HepG2 (cell line): ENCODE results near the gene MAPK1. TPM values are rescaled to one million over a fixed set of nuclear protein-coding genes. Genes with fewer than 3 reads are reported as not detected.
A peak's percentile ranks its signal among the peaks of the same experiment; 100 is the strongest.

Experiments used
- FOXJ3 ChIP-seq: sonication (generic); formaldehyde crosslinking; IDR thresholded peaks from 2 replicates; pipeline ENCODE4 v1.4.0; 2020; ENCODE audit warnings: missing genetic modification reagents, mild to moderate bottlenecking, borderline replicate concordance
- FOXP1 ChIP-seq, 2 experiments: fragments of 450-650 bp in 1 of 2; IDR thresholded peaks; 2 replicates each; pipeline ENCODE4 v1.6.1; 2017 to 2018; ENCODE audit warnings: antibody characterized with exemption in 1 of 2
- HNF4G ChIP-seq, 2 experiments: sonication (generic) in 1 of 2; formaldehyde crosslinking in 1 of 2; IDR thresholded peaks; 2 replicates each; pipeline versions ENCODE4 v1.4.0 to v1.6.1; 2011 to 2020; ENCODE audit warnings: borderline replicate concordance in 2 of 2, low read depth in 2 of 2, mild to moderate bottlenecking in 2 of 2, low read length in 1 of 2, missing genetic modification reagents in 1 of 2, moderate library complexity in 1 of 2
- MXI1 ChIP-seq: IDR thresholded peaks from 3 replicates; pipeline ENCODE4 v1.6.1; 2012; ENCODE audit warnings: low read depth, low read length, inconsistent platforms, borderline replicate concordance
- NFYC ChIP-seq: IDR thresholded peaks from 2 replicates; pipeline ENCODE4 v1.6.1; 2016; ENCODE audit warnings: missing genetic modification reagents, missing compliant biosample characterization
- RCOR2 ChIP-seq: IDR thresholded peaks from 2 replicates; pipeline ENCODE4 v1.6.1; 2016; ENCODE audit warnings: missing biosample characterization, missing genetic modification reagents
- RFXAP ChIP-seq: sonication (generic); formaldehyde crosslinking; IDR thresholded peaks from 2 replicates; pipeline ENCODE4 v1.4.0; 2020; ENCODE audit warnings: missing genetic modification reagents, borderline replicate concordance
- SNRNP70 ChIP-seq: fragments of 200-400 bp; formaldehyde crosslinking; IDR thresholded peaks from 2 replicates; pipeline ENCODE4 v1.6.1; 2017; ENCODE audit warnings: mild to moderate bottlenecking, low read depth, low read length, moderate library complexity
- ZNF234 ChIP-seq: sonication (generic); formaldehyde crosslinking; conservative IDR thresholded peaks from 2 replicates; pipeline ENCODE4 v1.5.1; 2020; ENCODE audit warnings: mild to moderate bottlenecking, missing genetic modification reagents
- ZNF644 ChIP-seq: IDR thresholded peaks from 2 replicates; pipeline ENCODE4 v1.6.1; 2016; ENCODE audit warnings: low read depth
- polyA plus RNA-seq, 8 experiments: library from polyadenylated mRNA; depleted of rRNA in 3 of 8; stranded (reverse) in 7 of 8; unstranded in 1 of 8; fragments of >200 nt; fragmentation: Illumina TruSeq in 4 of 8; extraction: Trizol in 4 of 8; gene quantifications; 2 replicates each; pipeline versions ENCODE4 v1.2.1 to v1.2.3, GENCODE V29; 2011 to 2016; ENCODE audit warnings: low read depth in 4 of 8, missing spikeins in 1 of 8, mixed read lengths in 1 of 8; ENCODE audit not compliant: insufficient read depth in 1 of 8
- total RNA-seq, 5 experiments: library from RNA; depleted of rRNA; stranded (reverse); fragments of >200 nt; fragmentation: Illumina TruSeq; extraction: Trizol; gene quantifications; 2 replicates each; pipeline ENCODE4 v1.2.3, GENCODE V29; 2016; ENCODE audit warnings: low read depth in 1 of 5
- TF ChIP-seq, protein P1 (sequence below): sonication (generic); formaldehyde crosslinking; IDR thresholded peaks from 2 replicates; pipeline ENCODE4 v1.8.0; 2022; ENCODE audit warnings: missing genetic modification reagents, mild to moderate bottlenecking, inconsistent platforms, borderline replicate concordance
- TF ChIP-seq, protein P2 (sequence below): sonication (generic); formaldehyde crosslinking; IDR thresholded peaks from 2 replicates; pipeline ENCODE4; 2020; ENCODE audit warnings: missing genetic modification reagents, mild to moderate bottlenecking, borderline replicate concordance
- TF ChIP-seq, protein P3 (sequence below): sonication (generic); formaldehyde crosslinking; IDR thresholded peaks from 2 replicates; pipeline ENCODE4 v1.4.0; 2020; ENCODE audit warnings: missing genetic modification reagents
- TF ChIP-seq, protein P4 (sequence below): sonication (generic); formaldehyde crosslinking; IDR thresholded peaks from 2 replicates; pipeline ENCODE4 v1.9.0; 2021; ENCODE audit warnings: mild to moderate bottlenecking, missing genetic modification reagents

MAPK1 gene
- total and polyA plus RNA-seq, 2 of the 13 experiments (the other 11 are each of a cell fraction or from before 2014, with no cell fraction given), result 107 to 114 TPM

DNA sequence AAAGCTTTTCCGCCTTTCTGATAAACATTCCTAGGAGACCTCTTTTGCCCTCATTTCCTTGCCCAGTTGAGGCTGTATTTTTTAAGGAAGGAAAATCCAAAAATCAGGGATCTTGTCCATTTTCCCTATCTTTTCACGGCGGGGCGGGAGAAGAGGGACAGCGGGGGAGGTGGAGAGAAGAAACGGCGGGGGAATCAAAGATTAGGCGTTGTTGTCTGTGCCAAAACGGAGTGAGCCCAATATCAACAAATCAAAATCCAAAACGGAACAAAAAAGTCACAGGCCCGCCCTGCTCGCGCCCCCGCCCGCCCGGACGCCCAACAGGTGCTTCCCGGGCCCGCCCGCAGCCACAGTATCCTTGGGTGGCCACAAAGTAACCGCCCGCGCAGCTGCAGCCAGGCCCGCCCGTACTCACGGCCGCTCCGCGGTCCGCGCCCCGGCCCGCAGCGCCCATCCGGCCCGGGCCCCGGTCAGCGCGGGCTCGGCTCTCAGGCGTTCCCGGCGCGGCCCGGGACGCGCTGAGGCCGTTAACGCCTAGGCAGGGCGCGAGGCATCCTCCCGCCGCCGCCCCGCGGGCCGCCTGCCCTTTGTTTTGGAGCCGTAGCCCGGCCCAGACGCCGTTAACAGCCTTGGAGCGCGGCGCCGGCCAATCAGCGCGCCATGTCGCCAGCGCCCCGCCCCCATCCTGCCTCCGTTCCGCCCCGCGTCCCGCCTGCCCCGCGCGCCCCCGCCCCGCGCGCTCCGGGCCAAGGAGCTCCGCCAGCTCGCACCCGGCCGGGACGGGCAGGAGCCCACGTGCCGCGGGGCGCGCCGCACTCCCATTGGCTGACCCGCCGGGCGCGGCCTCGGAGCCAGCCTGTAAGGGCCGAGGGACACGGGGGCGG is 132.0 kb downstream of the MAPK1 start, which contains the start of gene YPEL1 (continued):
- TF ChIP-seq HNF4G (IDR thresholded peaks at IDR 0.05; ENCODE audit: borderline replicate concordance, low read depth, low read length) (no peak), HNF4G (CRISPR knock-in tag; IDR thresholded peaks at IDR 0.05; ENCODE audit: borderline replicate concordance, low read depth) (no peak), ZNF234 (CRISPR knock-in tag) (peak; percentile 52; the same call in 1 of the 2 replicates), FOXP1 (IDR thresholded peaks at IDR 0.05) (no peak), FOXP1 (CRISPR knock-in tag; IDR thresholded peaks at IDR 0.05) (no peak), RFXAP (CRISPR knock-in tag) (peak; percentile 81; the same call in 1 of the 2 replicates), NFYC (CRISPR knock-in tag) (peak; percentile 84), MXI1 (no peak; the same call in 2 of the 3 replicates), FOXJ3 (CRISPR knock-in tag) (no peak), ZNF644 (CRISPR knock-in tag) (no peak), SNRNP70 (no peak), RCOR2 (CRISPR knock-in tag) (no peak)
- TF ChIP-seq, protein P1, sequence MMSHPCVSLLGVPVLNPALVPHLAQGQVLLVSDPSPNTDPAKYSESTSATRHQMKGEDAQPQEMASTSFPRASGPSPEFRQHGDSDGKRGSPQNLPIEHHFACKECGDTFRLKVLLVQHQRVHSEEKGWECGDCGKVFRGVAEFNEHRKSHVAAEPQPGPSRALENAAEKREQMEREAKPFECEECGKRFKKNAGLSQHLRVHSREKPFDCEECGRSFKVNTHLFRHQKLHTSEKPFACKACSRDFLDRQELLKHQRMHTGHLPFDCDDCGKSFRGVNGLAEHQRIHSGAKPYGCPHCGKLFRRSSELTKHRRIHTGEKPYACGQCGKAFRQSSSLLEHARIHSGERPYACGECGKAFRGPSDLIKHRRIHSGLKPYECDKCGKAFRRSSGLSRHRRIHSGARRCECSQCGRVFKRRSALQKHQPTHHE (CRISPR knock-in tag), result 0 out of 2 replicates have a peak, but pooled peaks have one; percentile 53
- TF ChIP-seq, protein P2, sequence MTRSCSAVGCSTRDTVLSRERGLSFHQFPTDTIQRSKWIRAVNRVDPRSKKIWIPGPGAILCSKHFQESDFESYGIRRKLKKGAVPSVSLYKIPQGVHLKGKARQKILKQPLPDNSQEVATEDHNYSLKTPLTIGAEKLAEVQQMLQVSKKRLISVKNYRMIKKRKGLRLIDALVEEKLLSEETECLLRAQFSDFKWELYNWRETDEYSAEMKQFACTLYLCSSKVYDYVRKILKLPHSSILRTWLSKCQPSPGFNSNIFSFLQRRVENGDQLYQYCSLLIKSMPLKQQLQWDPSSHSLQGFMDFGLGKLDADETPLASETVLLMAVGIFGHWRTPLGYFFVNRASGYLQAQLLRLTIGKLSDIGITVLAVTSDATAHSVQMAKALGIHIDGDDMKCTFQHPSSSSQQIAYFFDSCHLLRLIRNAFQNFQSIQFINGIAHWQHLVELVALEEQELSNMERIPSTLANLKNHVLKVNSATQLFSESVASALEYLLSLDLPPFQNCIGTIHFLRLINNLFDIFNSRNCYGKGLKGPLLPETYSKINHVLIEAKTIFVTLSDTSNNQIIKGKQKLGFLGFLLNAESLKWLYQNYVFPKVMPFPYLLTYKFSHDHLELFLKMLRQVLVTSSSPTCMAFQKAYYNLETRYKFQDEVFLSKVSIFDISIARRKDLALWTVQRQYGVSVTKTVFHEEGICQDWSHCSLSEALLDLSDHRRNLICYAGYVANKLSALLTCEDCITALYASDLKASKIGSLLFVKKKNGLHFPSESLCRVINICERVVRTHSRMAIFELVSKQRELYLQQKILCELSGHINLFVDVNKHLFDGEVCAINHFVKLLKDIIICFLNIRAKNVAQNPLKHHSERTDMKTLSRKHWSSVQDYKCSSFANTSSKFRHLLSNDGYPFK (CRISPR knock-in tag), result no peak
- TF ChIP-seq, protein P3, sequence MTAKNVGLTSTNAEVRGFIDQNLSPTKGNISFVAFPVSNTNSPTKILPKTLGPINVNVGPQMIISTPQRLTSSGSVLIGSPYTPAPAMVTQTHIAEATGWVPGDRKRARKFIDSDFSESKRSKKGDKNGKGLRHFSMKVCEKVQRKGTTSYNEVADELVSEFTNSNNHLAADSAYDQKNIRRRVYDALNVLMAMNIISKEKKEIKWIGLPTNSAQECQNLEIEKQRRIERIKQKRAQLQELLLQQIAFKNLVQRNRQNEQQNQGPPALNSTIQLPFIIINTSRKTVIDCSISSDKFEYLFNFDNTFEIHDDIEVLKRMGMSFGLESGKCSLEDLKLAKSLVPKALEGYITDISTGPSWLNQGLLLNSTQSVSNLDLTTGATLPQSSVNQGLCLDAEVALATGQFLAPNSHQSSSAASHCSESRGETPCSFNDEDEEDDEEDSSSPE (CRISPR knock-in tag), result peak; percentile 71
- TF ChIP-seq, protein P4, sequence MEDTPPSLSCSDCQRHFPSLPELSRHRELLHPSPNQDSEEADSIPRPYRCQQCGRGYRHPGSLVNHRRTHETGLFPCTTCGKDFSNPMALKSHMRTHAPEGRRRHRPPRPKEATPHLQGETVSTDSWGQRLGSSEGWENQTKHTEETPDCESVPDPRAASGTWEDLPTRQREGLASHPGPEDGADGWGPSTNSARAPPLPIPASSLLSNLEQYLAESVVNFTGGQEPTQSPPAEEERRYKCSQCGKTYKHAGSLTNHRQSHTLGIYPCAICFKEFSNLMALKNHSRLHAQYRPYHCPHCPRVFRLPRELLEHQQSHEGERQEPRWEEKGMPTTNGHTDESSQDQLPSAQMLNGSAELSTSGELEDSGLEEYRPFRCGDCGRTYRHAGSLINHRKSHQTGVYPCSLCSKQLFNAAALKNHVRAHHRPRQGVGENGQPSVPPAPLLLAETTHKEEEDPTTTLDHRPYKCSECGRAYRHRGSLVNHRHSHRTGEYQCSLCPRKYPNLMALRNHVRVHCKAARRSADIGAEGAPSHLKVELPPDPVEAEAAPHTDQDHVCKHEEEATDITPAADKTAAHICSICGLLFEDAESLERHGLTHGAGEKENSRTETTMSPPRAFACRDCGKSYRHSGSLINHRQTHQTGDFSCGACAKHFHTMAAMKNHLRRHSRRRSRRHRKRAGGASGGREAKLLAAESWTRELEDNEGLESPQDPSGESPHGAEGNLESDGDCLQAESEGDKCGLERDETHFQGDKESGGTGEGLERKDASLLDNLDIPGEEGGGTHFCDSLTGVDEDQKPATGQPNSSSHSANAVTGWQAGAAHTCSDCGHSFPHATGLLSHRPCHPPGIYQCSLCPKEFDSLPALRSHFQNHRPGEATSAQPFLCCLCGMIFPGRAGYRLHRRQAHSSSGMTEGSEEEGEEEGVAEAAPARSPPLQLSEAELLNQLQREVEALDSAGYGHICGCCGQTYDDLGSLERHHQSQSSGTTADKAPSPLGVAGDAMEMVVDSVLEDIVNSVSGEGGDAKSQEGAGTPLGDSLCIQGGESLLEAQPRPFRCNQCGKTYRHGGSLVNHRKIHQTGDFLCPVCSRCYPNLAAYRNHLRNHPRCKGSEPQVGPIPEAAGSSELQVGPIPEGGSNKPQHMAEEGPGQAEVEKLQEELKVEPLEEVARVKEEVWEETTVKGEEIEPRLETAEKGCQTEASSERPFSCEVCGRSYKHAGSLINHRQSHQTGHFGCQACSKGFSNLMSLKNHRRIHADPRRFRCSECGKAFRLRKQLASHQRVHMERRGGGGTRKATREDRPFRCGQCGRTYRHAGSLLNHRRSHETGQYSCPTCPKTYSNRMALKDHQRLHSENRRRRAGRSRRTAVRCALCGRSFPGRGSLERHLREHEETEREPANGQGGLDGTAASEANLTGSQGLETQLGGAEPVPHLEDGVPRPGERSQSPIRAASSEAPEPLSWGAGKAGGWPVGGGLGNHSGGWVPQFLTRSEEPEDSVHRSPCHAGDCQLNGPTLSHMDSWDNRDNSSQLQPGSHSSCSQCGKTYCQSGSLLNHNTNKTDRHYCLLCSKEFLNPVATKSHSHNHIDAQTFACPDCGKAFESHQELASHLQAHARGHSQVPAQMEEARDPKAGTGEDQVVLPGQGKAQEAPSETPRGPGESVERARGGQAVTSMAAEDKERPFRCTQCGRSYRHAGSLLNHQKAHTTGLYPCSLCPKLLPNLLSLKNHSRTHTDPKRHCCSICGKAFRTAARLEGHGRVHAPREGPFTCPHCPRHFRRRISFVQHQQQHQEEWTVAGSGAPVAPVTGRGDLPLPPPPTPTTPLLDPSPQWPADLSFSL, result no peak
